ENCODE data around the gene RGS7.

RGS7 gene

GRCh38 chr1:241389400-241389799 is 32.4 kb upstream of the RGS7 start:
- DNase-seq (ENCODE audit: low spot score), result no peak
- TF ChIP-seq, protein P1, sequence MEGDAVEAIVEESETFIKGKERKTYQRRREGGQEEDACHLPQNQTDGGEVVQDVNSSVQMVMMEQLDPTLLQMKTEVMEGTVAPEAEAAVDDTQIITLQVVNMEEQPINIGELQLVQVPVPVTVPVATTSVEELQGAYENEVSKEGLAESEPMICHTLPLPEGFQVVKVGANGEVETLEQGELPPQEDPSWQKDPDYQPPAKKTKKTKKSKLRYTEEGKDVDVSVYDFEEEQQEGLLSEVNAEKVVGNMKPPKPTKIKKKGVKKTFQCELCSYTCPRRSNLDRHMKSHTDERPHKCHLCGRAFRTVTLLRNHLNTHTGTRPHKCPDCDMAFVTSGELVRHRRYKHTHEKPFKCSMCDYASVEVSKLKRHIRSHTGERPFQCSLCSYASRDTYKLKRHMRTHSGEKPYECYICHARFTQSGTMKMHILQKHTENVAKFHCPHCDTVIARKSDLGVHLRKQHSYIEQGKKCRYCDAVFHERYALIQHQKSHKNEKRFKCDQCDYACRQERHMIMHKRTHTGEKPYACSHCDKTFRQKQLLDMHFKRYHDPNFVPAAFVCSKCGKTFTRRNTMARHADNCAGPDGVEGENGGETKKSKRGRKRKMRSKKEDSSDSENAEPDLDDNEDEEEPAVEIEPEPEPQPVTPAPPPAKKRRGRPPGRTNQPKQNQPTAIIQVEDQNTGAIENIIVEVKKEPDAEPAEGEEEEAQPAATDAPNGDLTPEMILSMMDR (IDR thresholded peaks at IDR 0.05; ENCODE audit: extremely low read depth, missing control alignments), result no peak

DNA sequence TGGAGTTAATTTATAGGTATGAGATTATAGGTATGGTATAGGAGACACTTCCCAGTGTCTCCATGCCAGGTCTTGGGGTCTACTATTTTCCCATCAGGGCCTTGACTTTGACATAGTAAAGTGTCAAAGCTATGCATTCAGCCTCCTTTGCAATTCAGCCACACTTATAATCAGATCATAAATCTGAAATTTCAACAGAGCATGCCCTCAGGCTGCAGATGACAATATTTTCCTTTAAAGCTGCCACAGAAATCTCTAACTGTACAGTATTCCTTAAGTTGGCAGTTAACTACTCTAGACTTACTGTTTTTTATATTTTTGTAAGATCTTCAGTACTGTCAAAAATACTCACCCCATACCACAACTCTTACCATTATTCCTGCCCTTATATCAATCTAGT is 30.2 kb upstream of the RGS7 start:
- no peak for DNase-seq (ENCODE audit: low spot score)
- TF ChIP-seq, protein P1 (IDR thresholded peaks at IDR 0.05; ENCODE audit: extremely low read depth, missing control alignments), result no peak

DNA sequence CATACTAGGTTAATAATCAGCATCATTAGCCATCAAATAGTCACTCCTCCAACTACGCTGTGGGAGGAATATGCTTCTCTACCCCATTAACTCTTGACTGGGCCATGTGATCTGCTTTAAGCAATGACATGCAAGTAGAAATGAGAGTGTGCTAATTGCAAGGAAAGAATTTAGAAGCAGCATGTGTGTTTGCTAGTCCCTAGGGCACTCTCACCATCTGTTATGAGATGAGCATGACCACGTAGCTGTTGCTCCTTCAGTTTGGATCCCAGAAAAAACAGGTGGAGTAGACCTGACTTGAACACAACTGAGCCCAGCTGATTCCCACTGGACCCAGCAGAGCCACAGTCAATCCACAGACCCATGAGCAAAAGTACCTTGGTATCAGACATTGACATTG is 19.7 kb upstream of the RGS7 start:
- no peak for DNase-seq (ENCODE audit: low spot score)
- TF ChIP-seq, protein P1 (IDR thresholded peaks at IDR 0.05; ENCODE audit: extremely low read depth, missing control alignments), result no peak

GRCh38 chr1:241375886-241376285 is 18.9 kb upstream of the RGS7 start:
- DNase-seq (ENCODE audit: low spot score), result no peak
- TF ChIP-seq, protein P1 (IDR thresholded peaks at IDR 0.05; ENCODE audit: extremely low read depth, missing control alignments), result no peak

DNA sequence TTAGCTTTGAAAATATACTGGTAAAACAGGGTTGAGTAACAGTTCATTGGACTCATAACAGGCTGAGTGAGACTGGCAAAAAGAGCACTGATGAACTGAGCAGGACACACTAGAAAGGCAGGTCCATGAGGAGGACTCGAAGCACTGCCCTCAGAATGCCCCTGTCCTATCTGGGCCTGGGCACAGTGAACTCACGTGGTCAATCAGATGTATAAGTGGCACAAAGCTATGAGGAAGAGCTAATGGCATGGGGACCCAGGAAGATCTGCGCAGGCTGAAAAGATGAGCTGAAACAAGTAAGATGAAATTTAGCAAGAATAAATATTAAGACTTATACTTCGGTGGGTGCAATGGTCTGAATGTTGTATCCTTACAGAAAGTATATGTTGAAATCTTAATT is 9.2 kb upstream of the RGS7 start:
- DNase-seq (ENCODE audit: low spot score), result no peak
- TF ChIP-seq, protein P1 (IDR thresholded peaks at IDR 0.05; ENCODE audit: extremely low read depth, missing control alignments), result no peak

GRCh38 chr1:241362350-241362749 is 5.3 kb upstream of the RGS7 start:
- TF ChIP-seq, protein P1 (IDR thresholded peaks at IDR 0.05; ENCODE audit: extremely low read depth, missing control alignments), result no peak
- DNase-seq (ENCODE audit: low spot score), result no peak

DNA sequence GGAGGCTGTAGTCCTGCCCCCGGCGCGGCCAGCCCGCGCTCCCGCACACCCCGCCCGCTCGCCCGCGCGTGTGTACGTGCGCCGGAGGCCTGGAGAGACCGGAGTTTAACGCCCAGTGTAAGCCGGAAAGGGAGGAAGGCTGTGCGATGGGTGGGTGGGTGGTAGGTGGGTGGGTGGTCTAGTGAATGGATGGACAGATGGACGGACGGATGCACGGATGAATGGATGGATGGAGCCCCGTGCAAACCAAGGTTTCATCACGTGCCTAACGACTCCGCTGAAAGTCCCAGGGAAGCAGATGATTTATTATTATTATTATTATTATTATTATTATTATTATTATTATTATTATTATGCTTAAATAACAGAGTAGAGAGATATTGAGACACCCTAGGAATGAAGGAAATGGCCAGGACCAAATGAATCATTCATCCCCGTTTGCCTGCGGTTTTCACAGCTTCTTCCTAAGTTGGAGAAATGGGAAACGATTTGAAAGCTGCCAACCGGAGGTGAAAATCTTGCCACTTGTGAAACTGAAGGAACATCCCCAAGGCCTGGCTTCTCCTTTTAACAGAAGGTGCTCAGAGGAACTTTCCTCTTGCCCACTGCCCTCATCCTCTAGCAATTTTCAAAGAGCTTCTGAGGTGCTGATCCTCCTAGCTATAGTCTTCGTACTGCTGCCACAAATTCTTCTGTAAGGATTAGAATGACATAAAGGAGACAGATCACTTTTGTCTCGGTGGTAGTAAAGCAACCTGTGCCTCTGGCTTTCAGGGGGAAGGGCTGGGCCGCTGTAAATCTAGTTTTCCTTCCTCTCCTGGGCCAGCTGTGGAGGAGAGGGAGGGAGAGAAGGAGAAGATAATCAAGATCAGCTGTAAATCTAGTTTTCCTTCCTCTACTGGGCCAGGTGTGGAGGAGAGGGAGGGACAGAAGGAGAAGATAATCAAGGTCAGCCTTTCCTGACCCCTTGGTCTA is 648 bp upstream of the RGS7 start:
- TF ChIP-seq, protein P1 (IDR thresholded peaks at IDR 0.05; ENCODE audit: extremely low read depth, missing control alignments), result no peak
- no peak for DNase-seq (ENCODE audit: low spot score)
